B cell (primary cell): ENCODE data around the gene C1orf226. TPM values are rescaled to one million over a fixed set of nuclear protein-coding genes. Genes with fewer than 3 reads are reported as not detected.

Experiments
- ATAC-seq: fragments of 200-7000 bp; cut with Tn5 transposase; one replicate; pipeline ENCODE4 v1.10.0; 2021; ENCODE audit warnings: low read depth, mild to moderate bottlenecking, moderate number of reproducible peaks, moderate library complexity
- CTCF ChIA-PET: fragments of 350-600 bp; sonication (Branson Sonifier 250); formaldehyde crosslinking; loops from one replicate; lab custom pipeline; 2021; ENCODE audit warnings: antibody characterized with exemption, inconsistent platforms; lab: Charles Lee
- POLR2A ChIA-PET: fragments of 350-600 bp; sonication (Branson Sonifier 250); formaldehyde crosslinking; loops from one replicate; lab custom pipeline; 2021; ENCODE audit warnings: antibody characterized with exemption; lab: Charles Lee
- DNase-seq: peaks from one replicate; pipeline ENCODE4 v3.0.0; 2013
- H2AFZ ChIP-seq: 2 replicates; pipeline ENCODE4 v1.6.1; 2012; ENCODE audit warnings: mild to moderate bottlenecking, low read depth, low read length; ENCODE audit not compliant: insufficient read depth, poor library complexity, severe bottlenecking
- H3K27ac ChIP-seq, 2 donors: 1 replicate in 1 of 2; 2 replicates in 1 of 2; pipeline ENCODE4 v1.5.1; 2012 to 2013; ENCODE audit warnings: low read length in 2 of 2, mild to moderate bottlenecking in 2 of 2, moderate library complexity in 1 of 2
- H3K27me3 ChIP-seq, 4 experiments: fragments of 200-600 bp in 1 of 4; sonication (generic) in 1 of 4; replicated peaks in 1 of 4; 1 replicate in 2 of 4; 2 replicates in 2 of 4; pipeline versions ENCODE4 v1.6.1 to v1.7.0; 2013 to 2016; ENCODE audit warnings: low read length in 3 of 4, mild to moderate bottlenecking in 2 of 4, mixed read lengths in 1 of 4, moderate library complexity in 1 of 4; ENCODE audit not compliant: insufficient read depth in 4 of 4, control insufficient read depth in 3 of 4; ENCODE audit errors: control extremely low read depth in 1 of 4
- H3K36me3 ChIP-seq, 2 experiments: replicated peaks in 1 of 2; 1 replicate in 1 of 2; 2 replicates in 1 of 2; pipeline versions ENCODE4 v1.6.1 to v1.7.1; 2013; ENCODE audit warnings: low read length in 1 of 2; ENCODE audit not compliant: insufficient read depth in 2 of 2, control insufficient read depth in 1 of 2; ENCODE audit errors: control extremely low read depth in 1 of 2, extremely low read depth in 1 of 2
- H3K4me1 ChIP-seq, 2 donors: fragments of 200-600 bp in 1 of 2; sonication (generic) in 1 of 2; 1 replicate in 1 of 2; 2 replicates in 1 of 2; pipeline versions ENCODE4 v1.5.1 to v1.6.1; 2013 to 2017; ENCODE audit warnings: low read length in 2 of 2; ENCODE audit not compliant: control insufficient read depth in 2 of 2, insufficient read depth in 2 of 2
- H3K4me2 ChIP-seq: replicated peaks from 2 replicates; pipeline ENCODE3; 2012; ENCODE audit warnings: mild to moderate bottlenecking, low read depth, low read length; ENCODE audit not compliant: poor library complexity, severe bottlenecking
- H3K4me3 ChIP-seq, 5 experiments: fragments of 200-600 bp in 1 of 5; sonication (generic) in 1 of 5; 1 replicate in 3 of 5; 2 replicates in 2 of 5; pipeline versions ENCODE4 v1.5.1 to v1.7.0; 2011 to 2016; ENCODE audit warnings: low read length in 4 of 5, mild to moderate bottlenecking in 4 of 5, low read depth in 2 of 5, control low read depth in 1 of 5, moderate library complexity in 1 of 5; ENCODE audit not compliant: insufficient read depth in 1 of 5; ENCODE audit errors: control extremely low read depth in 1 of 5, extremely low read depth in 1 of 5
- H3K79me2 ChIP-seq: fragments of 200-600 bp; sonication (generic); one replicate; pipeline ENCODE4 v1.6.0; 2016; ENCODE audit warnings: low read length; ENCODE audit not compliant: control insufficient read depth, insufficient read depth
- H3K9ac ChIP-seq: fragments of 200-600 bp; sonication (generic); 2 replicates; pipeline ENCODE4 v1.6.1; 2017; ENCODE audit warnings: mild to moderate bottlenecking, low read length, moderate library complexity
- H3K9me3 ChIP-seq, 3 donors: one replicate each; pipeline versions ENCODE4 v1.6.1 to v1.7.1; 2013; ENCODE audit warnings: low read length in 2 of 3; ENCODE audit not compliant: control insufficient read depth in 2 of 3, insufficient read depth in 1 of 3; ENCODE audit errors: control extremely low read depth in 1 of 3
- H4K20me1 ChIP-seq: 2 replicates; pipeline ENCODE4 v1.6.0; 2012; ENCODE audit warnings: mild to moderate bottlenecking, low read length; ENCODE audit not compliant: insufficient read depth, control insufficient read depth, poor library complexity, severe bottlenecking
- H3K27ac Mint-ChIP-seq: one replicate; pipeline ENCODE4 v1.8.0; 2021; ENCODE audit warnings: mixed read lengths
- H3K27me3 Mint-ChIP-seq: one replicate; pipeline ENCODE4 v1.8.0; 2021; ENCODE audit warnings: mixed read lengths
- H3K4me1 Mint-ChIP-seq: one replicate; pipeline ENCODE4 v1.8.0; 2021; ENCODE audit warnings: mixed read lengths
- H3K4me3 Mint-ChIP-seq: one replicate; pipeline ENCODE4 v1.8.0; 2021; ENCODE audit warnings: mixed read lengths
- H3K9me3 Mint-ChIP-seq: one replicate; pipeline ENCODE4 v1.8.0; 2022; ENCODE audit warnings: mixed read lengths; ENCODE audit not compliant: insufficient read depth
- CTCF ChIP-seq: fragments of 200-600 bp; IDR thresholded peaks from one replicate; pipeline ENCODE4 v1.8.0; 2022; ENCODE audit warnings: antibody characterized with exemption, mild to moderate bottlenecking
- EZH2 ChIP-seq: IDR thresholded peaks from 2 replicates; pipeline ENCODE4 v1.6.1; 2012; ENCODE audit warnings: borderline replicate concordance, low read depth, mild to moderate bottlenecking, moderate library complexity, low read length; ENCODE audit not compliant: insufficient read depth, poor library complexity, severe bottlenecking
- WGBS: methylation state at CpG from one replicate; pipeline ENCODE4 v1.1.5; 2013; ENCODE audit warnings: missing lambda C conversion rate; ENCODE audit not compliant: insufficient coverage; 5-methylcytosine and 5-hydroxymethylcytosine counted together
- intact Hi-C: fragments of 100-400 bp; cut with micrococcal nuclease; formaldehyde crosslinking; loops from one replicate; pipeline ENCODE4 v1.10.0; 2022
- polyA plus RNA-seq: library from polyadenylated mRNA; depleted of rRNA; stranded (reverse); fragments of >200 nt; gene quantifications from 2 replicates; pipeline ENCODE4 v1.2.3, GENCODE V29; 2012
- total RNA-seq, 2 donors: library from RNA; stranded (reverse); fragments of 120-200 nt in 1 of 2; gene quantifications; 1 replicate in 1 of 2; 2 replicates in 1 of 2; pipeline versions ENCODE4 v1.2.3 to v1.2.4, GENCODE V29; 2013 to 2022

The C1orf226 gene
- total and polyA plus RNA-seq, 2 donors (not counting 1 experiment from before 2014, with no cell fraction given), result 0.01 to 0.10 TPM

- CTCF ChIA-PET, result no interaction called here
- Histone ChIP-seq H3K27ac (no peak overlapping the region), H3K36me3 (no peaks in the 10 kb centered on the region), H3K79me2 (no peaks in the 10 kb centered on the region), H4K20me1 (no peaks in the 10 kb centered on the region), H3K9me3 (no peaks in the 10 kb centered on the region), H3K4me3 (no peak overlapping the region), H3K9ac (no peak overlapping the region), H2AFZ (no peak overlapping the region), H3K4me2 (no peak overlapping the region), H3K27me3 (no peaks in the 10 kb centered on the region), H3K4me1 (no peaks in the 10 kb centered on the region)
- no peak overlapping the region for H3K4me3 Mint-ChIP-seq
- POLR2A ChIA-PET, result no interaction called here
- intact Hi-C loops, result no loop called here
- H3K27me3 Mint-ChIP-seq, result peaks cover 33% of the 10 kb centered on the region
- TF ChIP-seq CTCF (no peak), EZH2 (no peak)
- peaks cover 5% of the 10 kb centered on the region for H3K4me1 Mint-ChIP-seq
- DNase-seq, result no peak
- ATAC-seq, result no peak
- H3K9me3 Mint-ChIP-seq, result no peaks in the 10 kb centered on the region
- 86% methylated on average over 5 of the region's 10 CpGs for WGBS
- no peak overlapping the region for H3K27ac Mint-ChIP-seq
Measured at GRCh38 chr1:162359523-162360236, 21.8 kb upstream of the C1orf226 start.

- Histone ChIP-seq H3K4me1 (no peaks in the 10 kb centered on the region), H3K27me3 (no peaks in the 10 kb centered on the region), H3K9ac (no peak overlapping the region), H3K36me3 (no peaks in the 10 kb centered on the region), H3K4me3 (no peak overlapping the region), H2AFZ (no peak overlapping the region), H3K9me3 (no peaks in the 10 kb centered on the region), H4K20me1 (no peaks in the 10 kb centered on the region), H3K27ac (no peak overlapping the region), H3K4me2 (no peak overlapping the region), H3K79me2 (no peaks in the 10 kb centered on the region)
- H3K4me3 Mint-ChIP-seq, result no peak overlapping the region
- POLR2A ChIA-PET, result no interaction called here
- CTCF ChIA-PET, result no interaction called here
- intact Hi-C loops, result no loop called here
- DNase-seq (no peak), ATAC-seq (no peak)
- no peaks in the 10 kb centered on the region for H3K9me3 Mint-ChIP-seq
- no peak overlapping the region for H3K27ac Mint-ChIP-seq
- H3K27me3 Mint-ChIP-seq, result peaks cover 31% of the 10 kb centered on the region
- TF ChIP-seq CTCF (no peak), EZH2 (no peak)
- 97% methylated on average over 8 of the region's 10 CpGs for WGBS
- peaks cover 5% of the 10 kb centered on the region for H3K4me1 Mint-ChIP-seq
Measured at GRCh38 chr1:162360237-162360873, 21.2 kb upstream of the C1orf226 start.
